GM20431 (cell line): ENCODE results near the gene HIBADH.
"Not testable (repeated sequence)": the region's sequence is repeated elsewhere in the genome, so short reads cannot be mapped to it uniquely, and the experiment has no call there.

Experiments
- in situ Hi-C: fragments of 300-500 bp; cut with MseI, MboI; formaldehyde crosslinking; loops from one replicate; pipeline ENCODE4 v1.15.0; 2020; ENCODE audit warnings: low sequenced_read_pairs; ENCODE audit not compliant: unreplicated experiment

HIBADH gene

GRCh38 chr7:27685209-27685608, 22.5 kb upstream of the HIBADH start:
- in situ Hi-C loops: loop anchor here (25.0 kb wide), 1 partner anchor 252 kb away; no protein-coding TSS in a partner anchor

GRCh38 chr7:27684491-27684890, 21.8 kb upstream of the HIBADH start:
- in situ Hi-C loops: loop anchor here (25.0 kb wide), 1 partner anchor 253 kb away; no protein-coding TSS in a partner anchor

GRCh38 chr7:27680610-27681009, 17.9 kb upstream of the HIBADH start:
- in situ Hi-C loops: loop anchor here (25.0 kb wide), 1 partner anchor 257 kb away; no protein-coding TSS in a partner anchor

GRCh38 chr7:27678617-27679260, 16.1 kb upstream of the HIBADH start:
- in situ Hi-C loops: loop anchor here (25.0 kb wide), 1 partner anchor 259 kb away; no protein-coding TSS in a partner anchor

- in situ Hi-C loops: loop anchor here (25.0 kb wide), 1 partner anchor 259 kb away; no protein-coding TSS in a partner anchor
Observed at GRCh38 chr7:27677912-27678612, 15.4 kb upstream of the HIBADH start.

- in situ Hi-C loops: not testable (repeated sequence)
Observed at GRCh38 chr7:27674126-27674525, 11.4 kb upstream of the HIBADH start.

GRCh38 chr7:27671675-27672074, 9.0 kb upstream of the HIBADH start:
- in situ Hi-C loops: no loop called here

- in situ Hi-C loops: no loop called here
Observed at GRCh38 chr7:27670676-27671075, 8.0 kb upstream of the HIBADH start.

GRCh38 chr7:27670177-27670576, 7.5 kb upstream of the HIBADH start:
- in situ Hi-C loops: no loop called here

- in situ Hi-C loops: no loop called here
Observed at GRCh38 chr7:27665531-27665930, 2.8 kb upstream of the HIBADH start.

- in situ Hi-C loops: no loop called here
Observed at GRCh38 chr7:27663989-27664331, 1.3 kb upstream of the HIBADH start.

GRCh38 chr7:27661811-27662489, 733 bp downstream of the HIBADH start:
- in situ Hi-C loops: no loop called here

GRCh38 chr7:27656724-27657123, 6.0 kb downstream of the HIBADH start:
- in situ Hi-C loops: no loop called here

GRCh38 chr7:27655184-27655583, 7.5 kb downstream of the HIBADH start:
- in situ Hi-C loops: no loop called here

GRCh38 chr7:27652518-27652917, 10.2 kb downstream of the HIBADH start:
- in situ Hi-C loops: no loop called here

- in situ Hi-C loops: no loop called here
Observed at GRCh38 chr7:27651702-27652101, 11.0 kb downstream of the HIBADH start.

- in situ Hi-C loops: no loop called here
Observed at GRCh38 chr7:27650283-27650682, 12.4 kb downstream of the HIBADH start.

- in situ Hi-C loops: no loop called here
Observed at GRCh38 chr7:27647489-27647888, 15.2 kb downstream of the HIBADH start.

- in situ Hi-C loops: no loop called here
Observed at GRCh38 chr7:27647046-27647445, 15.6 kb downstream of the HIBADH start.

- in situ Hi-C loops: no loop called here
Observed at GRCh38 chr7:27642271-27642670, 20.4 kb downstream of the HIBADH start.
